HL-60 (cell line): Measurements from ENCODE around the gene MEP1B.

ENCODE experiments used
- DNase-seq, 2 experiments: peaks; one replicate each; pipeline ENCODE4 v3.0.0-alpha.2; 2010 to 2020; ENCODE audit warnings: low read depth in 1 of 2, low spot score in 1 of 2
- H3K27ac ChIP-seq: fragments of 250-450 bp; sonication (Bioruptor Pico); replicated peaks from 2 replicates; pipeline ENCODE4 v1.5.1; 2020; ENCODE audit warnings: mild to moderate bottlenecking, moderate library complexity
- H3K27me3 ChIP-seq: fragments of 250-450 bp; sonication (Bioruptor Pico); 2 replicates; pipeline ENCODE4 v1.5.1; 2021; ENCODE audit warnings: mild to moderate bottlenecking, moderate library complexity; ENCODE audit not compliant: insufficient read depth, poor library complexity, severe bottlenecking
- H3K4me3 ChIP-seq: replicated peaks from 2 replicates; pipeline ENCODE4 v1.5.1; 2011; ENCODE audit warnings: mild to moderate bottlenecking, control low read depth, low read length; ENCODE audit not compliant: insufficient read depth
- GABPA ChIP-seq: IDR thresholded peaks from 2 replicates; pipeline ENCODE4 v1.6.1; 2012; ENCODE audit warnings: low read depth
- POLR2AphosphoS5 ChIP-seq: IDR thresholded peaks from 2 replicates; pipeline ENCODE4 v1.6.1; 2012; ENCODE audit warnings: low read depth
- SPI1 ChIP-seq: IDR thresholded peaks from 2 replicates; pipeline ENCODE4 v1.6.1; 2012; ENCODE audit warnings: low read depth, mild to moderate bottlenecking, borderline replicate concordance
- TF ChIP-seq, protein P1 (sequence below): IDR thresholded peaks from 2 replicates; pipeline ENCODE4 v1.6.1; 2012; ENCODE audit warnings: low read depth; ENCODE audit not compliant: insufficient replicate concordance
- TF ChIP-seq, protein P2 (sequence below): IDR thresholded peaks from one replicate; pipeline ENCODE4 v1.5.1; 2011; ENCODE audit warnings: low read length, control low read depth, inconsistent platforms; ENCODE audit not compliant: insufficient read depth

The MEP1B gene

DNA sequence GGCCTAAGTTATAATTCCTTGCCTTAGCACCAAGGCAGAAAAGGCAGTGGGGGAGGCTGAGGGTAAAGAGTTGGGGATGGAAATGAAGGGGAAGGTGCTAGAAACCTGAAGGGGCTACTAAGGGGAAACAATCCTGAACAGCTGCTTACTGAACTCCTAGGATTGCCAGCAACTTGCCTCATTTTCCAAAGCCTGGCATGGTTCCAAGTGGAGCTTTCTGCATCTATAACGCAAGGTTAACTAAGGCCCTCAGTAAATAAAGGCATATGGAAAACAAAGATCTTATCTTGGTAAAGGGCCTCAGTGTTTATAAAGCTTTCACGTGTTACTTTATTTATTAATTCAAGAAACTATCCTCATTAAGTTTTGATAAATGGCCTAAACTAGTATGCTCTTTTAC lies 10.9 kb downstream of the MEP1B start:
- DNase-seq: no peak
- H3K4me3 ChIP-seq: no peak overlapping the region
- TF ChIP-seq SPI1 (no peak), GABPA (no peak), POLR2AphosphoS5 (no peak)
- TF ChIP-seq, protein P1, sequence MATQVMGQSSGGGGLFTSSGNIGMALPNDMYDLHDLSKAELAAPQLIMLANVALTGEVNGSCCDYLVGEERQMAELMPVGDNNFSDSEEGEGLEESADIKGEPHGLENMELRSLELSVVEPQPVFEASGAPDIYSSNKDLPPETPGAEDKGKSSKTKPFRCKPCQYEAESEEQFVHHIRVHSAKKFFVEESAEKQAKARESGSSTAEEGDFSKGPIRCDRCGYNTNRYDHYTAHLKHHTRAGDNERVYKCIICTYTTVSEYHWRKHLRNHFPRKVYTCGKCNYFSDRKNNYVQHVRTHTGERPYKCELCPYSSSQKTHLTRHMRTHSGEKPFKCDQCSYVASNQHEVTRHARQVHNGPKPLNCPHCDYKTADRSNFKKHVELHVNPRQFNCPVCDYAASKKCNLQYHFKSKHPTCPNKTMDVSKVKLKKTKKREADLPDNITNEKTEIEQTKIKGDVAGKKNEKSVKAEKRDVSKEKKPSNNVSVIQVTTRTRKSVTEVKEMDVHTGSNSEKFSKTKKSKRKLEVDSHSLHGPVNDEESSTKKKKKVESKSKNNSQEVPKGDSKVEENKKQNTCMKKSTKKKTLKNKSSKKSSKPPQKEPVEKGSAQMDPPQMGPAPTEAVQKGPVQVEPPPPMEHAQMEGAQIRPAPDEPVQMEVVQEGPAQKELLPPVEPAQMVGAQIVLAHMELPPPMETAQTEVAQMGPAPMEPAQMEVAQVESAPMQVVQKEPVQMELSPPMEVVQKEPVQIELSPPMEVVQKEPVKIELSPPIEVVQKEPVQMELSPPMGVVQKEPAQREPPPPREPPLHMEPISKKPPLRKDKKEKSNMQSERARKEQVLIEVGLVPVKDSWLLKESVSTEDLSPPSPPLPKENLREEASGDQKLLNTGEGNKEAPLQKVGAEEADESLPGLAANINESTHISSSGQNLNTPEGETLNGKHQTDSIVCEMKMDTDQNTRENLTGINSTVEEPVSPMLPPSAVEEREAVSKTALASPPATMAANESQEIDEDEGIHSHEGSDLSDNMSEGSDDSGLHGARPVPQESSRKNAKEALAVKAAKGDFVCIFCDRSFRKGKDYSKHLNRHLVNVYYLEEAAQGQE: no peak
- TF ChIP-seq, protein P2, sequence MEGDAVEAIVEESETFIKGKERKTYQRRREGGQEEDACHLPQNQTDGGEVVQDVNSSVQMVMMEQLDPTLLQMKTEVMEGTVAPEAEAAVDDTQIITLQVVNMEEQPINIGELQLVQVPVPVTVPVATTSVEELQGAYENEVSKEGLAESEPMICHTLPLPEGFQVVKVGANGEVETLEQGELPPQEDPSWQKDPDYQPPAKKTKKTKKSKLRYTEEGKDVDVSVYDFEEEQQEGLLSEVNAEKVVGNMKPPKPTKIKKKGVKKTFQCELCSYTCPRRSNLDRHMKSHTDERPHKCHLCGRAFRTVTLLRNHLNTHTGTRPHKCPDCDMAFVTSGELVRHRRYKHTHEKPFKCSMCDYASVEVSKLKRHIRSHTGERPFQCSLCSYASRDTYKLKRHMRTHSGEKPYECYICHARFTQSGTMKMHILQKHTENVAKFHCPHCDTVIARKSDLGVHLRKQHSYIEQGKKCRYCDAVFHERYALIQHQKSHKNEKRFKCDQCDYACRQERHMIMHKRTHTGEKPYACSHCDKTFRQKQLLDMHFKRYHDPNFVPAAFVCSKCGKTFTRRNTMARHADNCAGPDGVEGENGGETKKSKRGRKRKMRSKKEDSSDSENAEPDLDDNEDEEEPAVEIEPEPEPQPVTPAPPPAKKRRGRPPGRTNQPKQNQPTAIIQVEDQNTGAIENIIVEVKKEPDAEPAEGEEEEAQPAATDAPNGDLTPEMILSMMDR: no peak
- no peaks in the 10 kb centered on the region for H3K27me3 ChIP-seq
- H3K27ac ChIP-seq: no peak overlapping the region

DNA sequence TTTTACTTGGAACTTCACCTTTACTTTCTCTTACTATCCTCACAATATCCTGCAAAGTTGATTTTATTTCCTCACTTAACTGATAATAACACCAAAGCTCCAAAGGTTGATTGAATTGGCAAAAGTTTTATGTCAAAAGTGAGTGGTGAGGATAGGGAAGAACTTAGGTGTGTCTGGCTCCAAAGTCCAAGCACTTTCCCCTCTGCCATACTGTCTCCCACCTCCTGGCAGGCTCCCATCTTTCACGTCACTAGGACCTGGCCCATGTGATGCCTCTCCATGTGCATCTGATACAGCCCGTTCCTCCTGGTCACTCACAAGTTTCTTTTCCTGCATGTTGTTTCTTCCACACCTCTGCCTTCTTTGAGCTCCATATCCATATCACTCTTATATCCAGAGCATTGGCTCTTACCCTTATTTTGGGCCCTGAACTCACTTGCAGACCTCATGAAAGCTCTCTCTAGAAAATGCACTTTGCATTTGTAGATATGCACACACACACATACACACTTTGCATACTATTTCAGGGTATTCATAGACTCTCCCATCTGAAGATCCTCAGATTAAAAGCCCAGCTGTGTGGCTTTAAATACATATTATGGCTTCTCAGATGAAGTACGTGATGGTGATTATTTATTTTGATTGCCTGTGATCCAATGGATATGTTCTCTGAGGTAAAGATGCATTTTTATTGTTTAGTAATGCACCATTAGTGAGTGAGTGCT lies 12.3 kb downstream of the MEP1B start:
- no peak for DNase-seq
- H3K4me3 ChIP-seq: no peak overlapping the region
- no peak overlapping the region for H3K27ac ChIP-seq
- TF ChIP-seq SPI1 (no peak), GABPA (no peak), POLR2AphosphoS5 (no peak)
- TF ChIP-seq, protein P1: no peak
- TF ChIP-seq, protein P2: no peak
- H3K27me3 ChIP-seq: no peaks in the 10 kb centered on the region

DNA sequence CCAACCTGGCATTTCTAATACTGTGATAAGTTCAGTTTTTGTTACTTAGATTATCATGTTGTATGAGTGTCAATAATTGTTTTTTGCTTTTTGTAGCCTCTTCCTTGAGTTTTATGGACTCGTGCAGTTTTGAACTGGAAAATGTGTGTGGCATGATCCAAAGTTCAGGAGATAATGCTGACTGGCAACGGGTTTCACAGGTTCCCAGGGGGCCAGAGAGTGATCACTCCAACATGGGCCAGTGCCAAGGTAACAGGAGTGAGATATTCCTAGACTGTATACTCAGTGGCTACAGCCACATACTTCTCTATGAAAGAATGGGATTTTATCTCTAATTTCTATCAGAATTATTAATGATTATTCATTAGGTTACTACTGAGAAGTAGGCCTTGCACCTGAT lies 18.2 kb downstream of the MEP1B start:
- peaks cover 2% of the 10 kb centered on the region for H3K27me3 ChIP-seq
- no peak overlapping the region for H3K4me3 ChIP-seq
- TF ChIP-seq SPI1 (no peak), GABPA (no peak), POLR2AphosphoS5 (no peak)
- TF ChIP-seq, protein P2: no peak
- TF ChIP-seq, protein P1: no peak
- no peak for DNase-seq
- no peak overlapping the region for H3K27ac ChIP-seq
